GM23338 (cell line): ENCODE data around the gene CA6. TPM values are rescaled to one million over a fixed set of nuclear protein-coding genes. Genes with fewer than 3 reads are reported as not detected.

Source experiments
- ATAC-seq: fragments of 200-7000 bp; cut with Tn5 transposase; 3 replicates; pipeline ENCODE4 v1.9.1; 2020
- DNase-seq: peaks from one replicate; pipeline ENCODE4 v3.0.0-alpha.2; 2015; ENCODE audit warnings: low spot score
- H2AFZ ChIP-seq: fragments of 200-600 bp; sonication (generic); 2 replicates; pipeline ENCODE4 v1.8.0; 2016; ENCODE audit warnings: antibody characterized with exemption, mild to moderate bottlenecking, moderate library complexity
- H3F3A ChIP-seq: fragments of 200-600 bp; sonication (generic); replicated peaks from 2 replicates; pipeline ENCODE4 v1.8.0; 2017; ENCODE audit warnings: antibody characterized with exemption, mixed run types, low read depth
- H3K27ac ChIP-seq: fragments of 200-600 bp; sonication (generic); 2 replicates; pipeline ENCODE4 v1.6.1; 2016; ENCODE audit warnings: low read depth
- H3K27me3 ChIP-seq: fragments of 200-600 bp; sonication (generic); 2 replicates; pipeline ENCODE4 v1.8.0; 2016; ENCODE audit warnings: mild to moderate bottlenecking, mixed run types, moderate library complexity; ENCODE audit not compliant: insufficient read depth
- H3K36me3 ChIP-seq: fragments of 200-600 bp; sonication (generic); 2 replicates; pipeline ENCODE4 v1.8.0; 2016; ENCODE audit warnings: mild to moderate bottlenecking; ENCODE audit not compliant: insufficient read depth
- H3K4me1 ChIP-seq: fragments of 200-600 bp; sonication (generic); 2 replicates; pipeline ENCODE4 v1.8.0; 2016; ENCODE audit warnings: mild to moderate bottlenecking, moderate library complexity; ENCODE audit not compliant: insufficient read depth
- H3K4me2 ChIP-seq: fragments of 200-600 bp; sonication (generic); 2 replicates; pipeline ENCODE4 v1.7.1; 2017; ENCODE audit warnings: mixed run types
- H3K4me3 ChIP-seq: fragments of 200-600 bp; sonication (generic); 2 replicates; pipeline ENCODE4 v1.6.1; 2016; ENCODE audit warnings: mixed run types
- H3K79me2 ChIP-seq: fragments of 200-600 bp; sonication (generic); replicated peaks from 2 replicates; pipeline ENCODE4 v1.8.0; 2017; ENCODE audit warnings: mild to moderate bottlenecking; ENCODE audit not compliant: insufficient read depth
- H3K9me2 ChIP-seq: fragments of 200-600 bp; sonication (generic); 2 replicates; pipeline ENCODE4 v1.8.0; 2017; ENCODE audit not compliant: insufficient read depth
- H4K20me1 ChIP-seq: fragments of 200-600 bp; sonication (generic); replicated peaks from 2 replicates; pipeline ENCODE4 v1.8.0; 2017; ENCODE audit warnings: mild to moderate bottlenecking; ENCODE audit not compliant: insufficient read depth
- H3K27ac Mint-ChIP-seq: 2 replicates; pipeline ENCODE4 v1.8.0; 2020; ENCODE audit warnings: inconsistent platforms, mild to moderate bottlenecking, moderate library complexity, mixed read lengths
- H3K27me3 Mint-ChIP-seq: 3 replicates; pipeline ENCODE4 v1.8.0; 2022; ENCODE audit warnings: low read depth, mild to moderate bottlenecking, moderate library complexity, mixed read lengths, inconsistent platforms; ENCODE audit not compliant: insufficient read depth, poor library complexity
- H3K36me3 Mint-ChIP-seq: 3 replicates; pipeline ENCODE4 v1.8.0; 2021; ENCODE audit warnings: low read depth, mild to moderate bottlenecking, inconsistent platforms, moderate library complexity, mixed read lengths
- H3K4me1 Mint-ChIP-seq: 3 replicates; pipeline ENCODE4 v1.8.0; 2020; ENCODE audit warnings: mild to moderate bottlenecking, inconsistent platforms, mixed read lengths
- H3K4me3 Mint-ChIP-seq: 3 replicates; pipeline ENCODE4 v1.8.0; 2021; ENCODE audit warnings: moderate library complexity, mild to moderate bottlenecking, inconsistent platforms, mixed read lengths
- H3K9me3 Mint-ChIP-seq: 3 replicates; pipeline ENCODE4 v1.8.0; 2020; ENCODE audit warnings: moderate library complexity, mild to moderate bottlenecking, inconsistent platforms, mixed read lengths
- CREB1 ChIP-seq: fragments of 250-450 bp; sonication (Bioruptor Pico); IDR thresholded peaks from 2 replicates; pipeline ENCODE4 v1.5.0; 2020; ENCODE audit warnings: low read depth, mild to moderate bottlenecking, moderate library complexity
- ETS1 ChIP-seq: IDR thresholded peaks from 2 replicates; pipeline ENCODE4 v1.6.1; 2016; ENCODE audit warnings: antibody characterized with exemption
- EZH2 ChIP-seq: fragments of 200-600 bp; sonication (generic); IDR thresholded peaks from one replicate; pipeline ENCODE4 v1.8.0; 2017; ENCODE audit warnings: antibody characterized with exemption, mild to moderate bottlenecking, low read depth; ENCODE audit not compliant: unreplicated experiment
- EZH2phosphoT487 ChIP-seq: fragments of 200-600 bp; sonication (generic); IDR thresholded peaks from one replicate; pipeline ENCODE4 v1.8.1; 2018; ENCODE audit warnings: antibody characterized with exemption; ENCODE audit not compliant: unreplicated experiment
- JUNB ChIP-seq: IDR thresholded peaks from one replicate; pipeline ENCODE4 v1.6.1; 2016; ENCODE audit warnings: antibody characterized with exemption; ENCODE audit not compliant: unreplicated experiment
- NANOG ChIP-seq: IDR thresholded peaks from 2 replicates; pipeline ENCODE4 v1.6.1; 2016; ENCODE audit warnings: antibody characterized with exemption, borderline replicate concordance
- POLR2AphosphoS5 ChIP-seq: IDR thresholded peaks from 2 replicates; pipeline ENCODE4 v1.6.1; 2016; ENCODE audit warnings: antibody characterized with exemption, low read depth
- REST ChIP-seq: IDR thresholded peaks from one replicate; pipeline ENCODE4 v1.6.1; 2018; ENCODE audit warnings: antibody characterized with exemption; ENCODE audit not compliant: unreplicated experiment
- STAT1 ChIP-seq: IDR thresholded peaks from one replicate; pipeline ENCODE4 v1.6.1; 2016; ENCODE audit warnings: antibody characterized with exemption; ENCODE audit not compliant: unreplicated experiment
- ZNF114 ChIP-seq: fragments of 250-450 bp; sonication (Bioruptor Pico); IDR thresholded peaks from 2 replicates; pipeline ENCODE4 v1.5.0; 2020; ENCODE audit warnings: mild to moderate bottlenecking, moderate library complexity
- ZNF331 ChIP-seq: fragments of 250-450 bp; sonication (Bioruptor Pico); IDR thresholded peaks from 2 replicates; pipeline ENCODE4 v1.5.0; 2020; ENCODE audit warnings: low read depth, mild to moderate bottlenecking, moderate library complexity
- ZNF462 ChIP-seq: fragments of 250-450 bp; sonication (Bioruptor Pico); IDR thresholded peaks from 2 replicates; pipeline ENCODE4 v1.5.0; 2020; ENCODE audit warnings: mild to moderate bottlenecking, moderate library complexity
- polyA plus RNA-seq: library from polyadenylated mRNA; unstranded; fragments of >200 nt; fragmentation: Nextera tagmentation; extraction: Ambion mirVana; gene quantifications from 2 replicates; pipeline ENCODE4 v1.2.1, GENCODE V29; 2016
- total RNA-seq: library from RNA; depleted of rRNA; stranded (reverse); fragments of >200 nt; shearing (Covaris generic); gene quantifications from 2 replicates; pipeline ENCODE4 v1.2.3, GENCODE V29; 2014

The CA6 gene
- total and polyA plus RNA-seq, 2 experiments from 2014 or later: not detected

GRCh38 chr1:8902765-8903164, 42.9 kb upstream of the CA6 start (continued):
- TF ChIP-seq REST (no peak), STAT1 (no peak), EZH2 (no peak)

GRCh38 chr1:8903410-8903809, 42.3 kb upstream of the CA6 start:
- Mint-ChIP-seq H3K27ac (no peak overlapping the region), H3K36me3 (no peaks in the 10 kb centered on the region), H3K9me3 (peaks cover 5% of the 10 kb centered on the region; the same call in 1 of the 3 replicates), H3K4me1 (peaks cover 7% of the 10 kb centered on the region), H3K27me3 (peaks cover 2% of the 10 kb centered on the region), H3K4me3 (no peak overlapping the region)
- Histone ChIP-seq H2AFZ (0 out of 2 replicates have a peak overlapping the region, but pooled peaks have one; percentile 81), H3K4me1 (peaks cover under 1% of the 10 kb centered on the region; the same call in 1 of the 2 replicates), H3K79me2 (no peaks in the 10 kb centered on the region), H3K36me3 (no peaks in the 10 kb centered on the region), H3K27me3 (no peaks in the 10 kb centered on the region), H3K9me2 (0 out of 2 replicates have a peak, but pooled peaks cover 3% of the 10 kb centered on the region), H3K4me2 (no peak overlapping the region), H4K20me1 (no peaks in the 10 kb centered on the region), H3K27ac (no peak overlapping the region), H3K4me3 (no peak overlapping the region), H3F3A (peaks cover 5% of the 10 kb centered on the region; the same call in 1 of the 2 replicates)
- ATAC-seq (no peak), DNase-seq (no peak)
- TF ChIP-seq NANOG (no peak), ETS1 (no peak), CREB1 (CRISPR knock-in tag) (no peak), JUNB (no peak), EZH2phosphoT487 (no peak), STAT1 (no peak), POLR2AphosphoS5 (no peak), ZNF462 (CRISPR knock-in tag) (no peak), ZNF114 (CRISPR knock-in tag) (no peak), ZNF331 (CRISPR knock-in tag) (no peak)
